ENCODE results near the gene FIZ1.
"Not testable (repeated sequence)": the region's sequence is repeated elsewhere in the genome, so short reads cannot be mapped to it uniquely, and the experiment has no call there.

FIZ1 gene

DNA sequence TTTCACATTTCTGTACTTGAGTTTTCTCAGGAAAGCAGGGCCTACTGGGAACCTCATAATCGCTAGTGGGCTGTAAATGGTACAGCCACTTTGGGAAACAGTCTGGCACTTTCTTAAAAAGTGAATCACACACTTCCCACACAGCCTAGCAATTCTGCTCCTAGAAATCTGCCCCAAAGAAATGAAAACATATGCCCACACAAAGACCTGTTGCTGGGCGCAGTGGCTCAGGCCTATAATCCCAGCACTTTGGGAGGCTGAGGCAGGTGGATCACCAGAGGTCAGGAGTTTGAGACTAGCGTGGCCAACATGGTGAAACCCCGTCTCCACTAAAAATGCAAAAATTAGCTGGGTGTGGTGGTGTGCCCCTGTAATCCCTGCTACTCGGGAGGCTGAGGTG, 29.8 kb downstream of the FIZ1 start:
- not testable (repeated sequence) for DNase-seq (ENCODE audit: low read depth)

DNA sequence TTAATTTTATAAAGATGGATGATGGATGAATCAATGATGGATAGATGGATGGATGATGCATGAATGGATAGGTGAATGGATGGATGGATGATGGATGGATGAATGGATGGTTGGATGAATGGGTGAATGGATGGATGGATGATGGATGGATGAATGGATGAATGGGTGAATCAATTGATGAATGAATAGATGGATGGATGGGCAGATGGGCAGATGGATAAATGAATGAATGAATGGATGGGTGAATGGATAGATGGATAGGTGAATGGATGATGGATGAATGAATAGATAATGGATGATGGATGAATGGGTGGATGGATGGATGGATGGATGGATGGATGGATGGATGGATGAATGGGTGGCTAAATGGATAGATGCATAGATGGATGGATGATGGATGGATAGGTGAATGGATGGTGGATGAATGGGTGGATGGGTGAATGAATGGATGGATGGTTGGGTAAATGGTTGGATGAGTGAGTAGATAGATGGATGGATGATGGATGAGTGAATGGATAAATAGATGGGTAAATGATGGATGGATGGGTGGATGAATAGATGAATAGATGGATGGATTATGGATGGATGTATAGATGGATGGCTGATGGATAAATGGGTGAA, 31.5 kb downstream of the FIZ1 start:
- no peak for DNase-seq (ENCODE audit: low read depth)

DNA sequence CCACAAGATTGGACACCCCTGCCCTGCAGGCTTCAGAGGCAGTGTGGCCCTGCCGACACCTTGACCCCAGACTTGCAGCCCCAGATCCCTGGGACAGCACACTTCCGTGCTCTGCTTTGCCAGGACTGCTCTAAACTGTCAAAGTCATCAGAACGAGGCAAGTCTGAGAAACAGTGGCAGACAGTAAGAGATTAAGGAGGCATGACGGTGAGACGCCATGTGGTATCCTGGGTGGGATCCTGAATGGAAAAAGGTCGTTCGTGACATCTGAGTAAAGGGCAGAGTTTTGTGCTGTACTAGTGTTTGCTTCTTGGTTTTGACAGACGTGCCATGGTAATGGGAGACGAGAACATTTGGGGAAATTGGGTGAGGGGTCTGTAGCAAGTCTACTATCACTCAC, 32.5 kb downstream of the FIZ1 start:
- DNase-seq (ENCODE audit: low read depth): no peak

DNA sequence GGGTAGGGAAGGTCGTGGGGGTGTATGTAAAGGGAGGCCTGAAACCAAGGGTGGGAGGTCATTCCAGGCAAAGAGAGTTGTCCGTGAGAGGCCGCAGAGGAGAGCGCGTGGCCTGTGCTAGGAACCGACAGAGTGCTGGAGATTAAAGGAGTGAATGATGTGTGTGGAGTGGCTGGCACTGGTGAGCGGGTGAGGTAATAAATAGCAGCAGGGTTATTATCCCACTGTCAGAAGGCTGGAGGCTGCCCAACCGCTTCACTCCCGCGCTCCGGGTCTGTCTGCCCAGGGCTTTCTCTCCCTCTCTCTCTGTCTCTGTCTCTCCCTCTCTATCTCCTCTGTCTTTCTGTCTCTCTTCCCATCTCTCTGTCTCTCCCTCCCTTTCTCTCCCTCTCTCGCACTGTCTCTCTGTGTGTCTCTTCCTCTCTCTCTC, 36.0 kb downstream of the FIZ1 start:
- DNase-seq (ENCODE audit: low read depth): no peak

DNA sequence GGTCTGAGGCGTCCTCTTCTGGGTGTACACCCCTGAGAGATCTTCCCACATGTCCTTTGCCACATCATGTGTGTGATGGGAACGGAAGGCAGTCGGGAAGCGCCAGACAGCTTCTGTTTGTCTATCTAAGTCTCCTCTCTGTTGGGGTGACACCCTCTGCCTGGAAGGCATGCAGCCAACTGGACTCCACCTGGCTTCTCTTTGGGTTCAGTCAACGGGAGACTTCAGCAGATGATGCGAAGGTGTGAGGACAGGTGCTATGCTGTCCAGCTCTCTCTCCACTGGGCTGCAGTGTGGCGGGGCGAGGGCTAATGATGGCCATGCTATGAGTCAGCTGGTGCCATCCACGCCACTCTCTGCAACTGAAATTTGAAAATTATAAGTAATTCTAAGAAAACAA, 39.6 kb downstream of the FIZ1 start:
- no peak for DNase-seq (ENCODE audit: low read depth)

DNA sequence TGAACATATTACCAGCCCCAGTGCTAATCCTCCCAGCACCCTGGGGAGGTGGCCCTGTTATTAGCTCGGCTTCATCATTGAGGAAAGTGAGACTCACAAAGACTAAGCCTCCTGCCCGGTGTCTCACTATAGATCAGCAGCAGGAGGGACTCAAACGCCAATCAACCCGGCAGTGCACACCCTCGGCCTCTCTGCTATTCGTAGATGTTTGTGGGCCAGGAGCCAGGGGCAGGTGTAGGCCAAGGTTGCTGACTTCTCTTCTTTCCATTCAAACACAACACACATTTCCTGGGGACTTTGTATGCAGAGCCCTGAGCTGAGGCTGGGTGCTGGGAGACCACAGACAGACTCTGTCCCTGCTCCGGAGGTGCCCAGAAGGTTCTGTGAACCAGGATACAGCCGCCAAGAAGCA, 44.6 kb downstream of the FIZ1 start:
- DNase-seq (ENCODE audit: low read depth): no peak

DNA sequence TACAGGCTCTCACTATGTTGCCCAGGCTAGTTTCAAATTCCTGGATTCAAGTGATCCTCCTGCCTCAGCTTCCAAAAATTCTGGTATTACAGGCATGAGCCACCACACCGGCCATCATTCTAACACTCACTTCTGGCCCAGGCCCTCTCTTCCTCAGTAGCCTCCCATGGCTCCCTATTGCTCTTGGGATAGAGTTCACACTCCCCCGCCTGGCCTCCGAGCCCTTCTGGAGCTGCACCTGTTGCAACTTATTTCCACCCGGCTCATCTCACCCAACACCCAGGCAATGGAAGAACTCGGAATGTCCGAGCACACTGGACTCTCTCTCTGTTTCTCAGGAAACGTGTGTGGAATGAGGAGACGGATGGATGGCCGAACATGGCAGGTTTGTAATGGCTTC, 45.0 kb downstream of the FIZ1 start:
- no peak for DNase-seq (ENCODE audit: low read depth)

DNA sequence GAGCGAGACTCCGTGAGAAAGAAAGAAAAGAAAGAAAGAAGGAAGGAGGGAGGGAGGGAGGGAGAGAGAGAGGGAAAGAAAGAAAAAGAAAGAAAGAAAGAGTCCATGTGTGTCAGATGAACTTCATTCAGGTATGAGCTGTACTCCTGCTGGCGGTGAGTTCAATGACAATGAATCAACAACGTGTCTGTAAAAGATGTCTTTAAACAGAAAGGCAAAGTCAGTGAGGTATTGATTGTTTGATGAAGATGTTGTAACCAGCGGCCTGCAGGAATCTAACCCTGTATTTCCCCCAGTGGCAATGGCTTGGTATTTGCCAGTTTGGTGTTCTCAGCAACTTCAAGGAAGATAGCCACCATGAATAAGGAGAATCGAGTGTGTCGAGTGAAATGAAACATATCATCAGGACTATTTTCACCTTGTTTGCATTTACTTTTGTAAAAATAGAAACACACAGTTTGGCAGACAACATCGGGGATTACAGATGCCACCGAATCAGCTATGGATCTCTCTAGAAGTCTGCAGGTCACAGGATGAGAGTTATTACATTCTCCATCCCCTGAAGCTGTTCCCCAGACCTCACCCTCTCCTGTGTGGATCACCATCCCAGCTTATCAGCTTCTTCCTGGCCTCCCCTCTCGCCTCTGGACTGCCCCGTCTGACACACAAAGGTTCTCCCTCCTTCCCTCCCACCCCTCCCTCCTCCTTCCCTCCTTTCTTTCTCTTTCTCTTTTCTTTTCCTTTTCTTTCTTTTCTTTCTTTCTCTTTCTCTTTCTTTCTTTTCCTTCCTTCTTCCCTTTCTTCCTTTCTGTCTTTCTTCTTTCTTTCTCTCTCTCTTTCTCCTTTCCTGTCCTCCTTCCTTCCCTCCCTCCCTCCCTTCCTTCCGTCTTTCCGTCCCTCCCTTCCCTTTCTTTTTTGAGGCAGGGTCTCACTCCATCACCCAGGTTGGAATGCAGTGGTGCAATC, 45.8 kb downstream of the FIZ1 start:
- DNase-seq (ENCODE audit: low read depth): no peak

DNA sequence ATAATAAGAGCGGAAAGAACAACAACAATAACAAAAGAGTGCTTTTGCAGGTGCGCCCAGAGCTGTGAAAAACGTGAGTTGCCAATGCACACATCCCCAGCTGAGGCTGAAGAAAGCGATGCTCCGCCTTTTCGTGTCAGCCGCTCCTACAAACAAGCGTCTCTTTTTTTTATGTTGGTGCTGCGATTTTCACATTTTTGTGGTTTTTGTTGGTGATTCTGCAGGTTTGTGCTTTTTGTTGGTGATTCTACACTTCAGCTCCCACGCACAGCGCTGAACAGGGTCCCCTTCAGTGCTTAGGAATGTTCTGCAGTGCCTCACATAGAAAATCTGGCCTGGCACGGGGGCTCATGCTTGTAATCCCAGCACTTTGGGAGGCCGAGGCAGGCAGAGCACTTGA, 46.7 kb downstream of the FIZ1 start:
- DNase-seq (ENCODE audit: low read depth): no peak

DNA sequence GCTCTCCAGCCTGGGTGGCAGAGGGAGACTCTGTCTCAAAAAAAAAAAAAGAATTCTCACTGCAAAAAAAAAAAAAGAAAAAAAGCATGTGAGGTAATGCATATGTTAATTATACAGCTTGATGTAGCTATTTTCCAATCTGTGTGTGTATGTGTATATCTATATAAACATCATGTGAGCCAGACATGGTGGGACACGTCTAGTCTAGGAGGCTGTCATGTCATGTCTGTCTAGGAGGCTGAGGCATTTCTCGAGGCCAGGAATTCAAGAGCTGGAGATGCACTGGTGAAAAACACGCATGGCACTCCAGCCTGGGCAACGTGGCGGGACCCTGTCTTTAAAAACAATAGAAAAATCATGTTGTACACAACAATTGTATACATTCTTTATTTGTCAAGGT, 47.1 kb downstream of the FIZ1 start:
- no peak for DNase-seq (ENCODE audit: low read depth)

DNA sequence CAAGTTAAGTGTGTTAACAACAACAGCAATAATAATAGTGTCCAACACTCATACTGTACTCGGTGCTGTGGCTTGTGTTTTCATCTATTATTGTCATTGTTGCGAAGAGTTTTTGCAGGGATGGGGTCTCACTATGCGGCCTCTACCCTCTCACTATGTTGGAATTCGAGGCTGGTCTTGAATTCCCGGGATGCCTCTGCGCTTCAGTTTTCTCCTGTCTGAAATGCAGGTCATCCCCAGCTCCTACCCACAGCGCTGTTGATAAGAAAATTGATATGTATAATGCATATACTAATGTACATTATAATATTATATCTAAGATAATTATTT, 49.0 kb downstream of the FIZ1 start:
- no peak for DNase-seq (ENCODE audit: low read depth)

DNA sequence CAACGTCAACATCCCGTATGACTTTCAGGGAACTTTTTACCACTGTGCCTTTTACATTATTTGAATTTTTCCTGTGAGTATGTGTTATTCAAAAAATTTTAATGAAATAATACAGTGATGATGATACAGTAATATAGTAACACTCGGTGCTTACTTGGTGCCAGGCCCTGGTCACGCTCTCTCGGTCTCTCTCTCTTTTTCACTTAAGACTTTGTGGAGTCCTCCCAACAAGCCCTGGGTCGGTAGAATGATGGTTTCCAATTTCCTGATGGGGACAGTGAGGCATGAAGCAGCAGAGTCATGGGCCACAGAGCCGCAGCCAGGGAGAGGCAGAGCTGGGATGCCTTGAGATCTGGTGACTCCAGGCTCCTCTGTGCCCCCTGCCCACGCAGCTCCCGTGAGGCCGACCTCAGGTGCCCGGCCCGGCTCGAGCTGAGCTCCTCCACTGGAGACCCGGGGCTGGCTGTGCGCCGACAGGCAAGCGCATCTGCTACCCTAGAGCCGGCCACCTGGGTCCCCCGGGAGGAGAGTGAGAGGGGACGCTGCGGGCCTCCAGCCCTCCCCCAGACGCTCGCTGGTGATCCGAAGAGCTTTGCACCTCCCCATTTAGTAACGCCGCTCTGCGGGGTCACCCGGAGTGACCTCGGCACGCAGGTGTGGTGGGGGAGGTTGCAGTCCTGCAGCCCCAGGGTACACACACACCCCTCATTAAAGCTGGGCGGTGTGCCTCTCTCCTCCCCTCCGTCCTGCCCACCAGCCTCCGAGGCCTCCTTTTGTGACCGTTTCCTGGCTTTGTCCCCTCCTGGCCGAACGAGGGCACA, 49.6 kb downstream of the FIZ1 start:
- DNase-seq (ENCODE audit: low read depth): no peak

DNA sequence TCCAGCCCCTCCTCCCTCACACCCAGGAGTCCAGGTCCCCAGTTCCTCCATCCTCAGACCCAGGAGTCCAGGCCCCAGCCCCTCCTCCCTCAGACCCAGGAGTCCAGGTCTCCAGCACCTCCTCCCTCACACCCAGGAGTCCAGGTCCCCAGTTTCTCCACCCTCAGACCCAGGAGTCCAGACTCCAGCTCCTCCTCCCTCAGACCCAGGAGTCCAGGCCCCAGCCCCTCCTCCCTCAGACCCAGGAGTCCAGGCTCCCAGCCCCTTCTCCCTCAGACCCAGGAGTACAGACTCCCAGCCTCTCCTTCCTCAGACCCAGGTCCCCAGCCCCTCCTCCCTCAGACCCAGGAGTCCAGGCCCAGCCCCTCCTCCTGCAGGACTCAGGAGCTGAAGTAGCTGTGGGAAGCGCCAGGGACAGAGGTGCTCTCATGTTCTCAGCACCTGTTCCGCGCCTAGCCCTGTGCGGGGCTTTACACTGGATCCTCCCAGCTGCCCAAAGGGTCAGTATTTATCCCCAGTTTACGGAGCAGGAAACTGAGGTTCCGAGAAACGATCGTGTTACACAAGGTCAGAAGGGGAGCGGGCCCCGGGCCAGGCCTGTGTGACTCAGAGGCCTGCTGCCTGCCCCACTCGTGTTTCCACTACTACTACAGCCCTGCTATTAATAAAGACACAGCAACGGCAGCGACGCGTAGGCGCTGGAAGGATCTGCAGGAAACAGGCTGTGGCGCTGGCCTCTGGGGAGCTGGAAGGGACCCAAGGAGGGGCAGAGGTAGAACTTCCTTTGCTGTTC, 52.3 kb downstream of the FIZ1 start:
- no peak for DNase-seq (ENCODE audit: low read depth)

DNA sequence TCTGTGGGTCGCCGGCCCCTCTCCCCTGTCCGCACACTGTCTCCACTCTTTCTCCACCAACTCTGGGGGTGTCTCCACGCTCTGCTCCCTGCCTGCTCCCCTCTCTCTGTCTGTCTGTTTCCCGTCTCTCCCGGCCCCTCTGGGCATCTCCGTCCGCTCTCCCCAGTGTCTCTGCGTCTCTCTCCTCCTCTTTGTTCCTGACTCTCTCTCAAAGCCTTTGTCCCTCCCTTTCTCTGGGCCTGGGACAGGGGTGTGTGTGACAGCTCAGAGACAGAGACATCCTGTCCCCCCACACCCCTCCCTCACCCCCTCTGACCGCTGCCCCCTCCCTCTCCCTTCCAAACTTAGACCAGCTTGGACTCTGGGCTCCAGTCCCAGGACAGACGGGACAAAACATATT, 53.3 kb downstream of the FIZ1 start:
- DNase-seq (ENCODE audit: low read depth): no peak

DNA sequence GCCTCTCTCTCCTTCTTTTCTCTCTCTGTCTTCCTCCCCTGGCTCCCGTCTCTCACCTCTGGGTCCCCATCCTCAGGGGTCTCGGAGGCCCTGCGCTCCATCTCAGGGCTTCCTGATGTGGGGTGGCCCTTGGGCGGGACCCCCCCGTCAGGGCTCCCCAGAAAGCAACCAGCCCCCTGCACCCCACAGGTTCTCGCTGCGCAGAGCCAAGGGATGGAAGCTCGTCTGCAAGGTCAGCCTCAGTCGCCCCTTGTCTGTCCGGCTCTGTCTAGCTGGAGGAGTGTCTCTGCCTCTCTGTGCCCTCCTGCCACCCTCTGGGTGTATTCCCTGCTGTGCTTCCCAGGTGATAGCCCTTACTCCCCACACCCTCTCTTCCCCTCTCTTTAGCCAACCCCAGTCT, 53.9 kb downstream of the FIZ1 start, which contains the start of gene SBK3:
Gene SBK3 (minus strand): TSS at position 101 of the 400 bp plus-strand sequence. CDS start 0 bp downstream, at position 101.
- DNase-seq (ENCODE audit: low read depth): no peak

DNA sequence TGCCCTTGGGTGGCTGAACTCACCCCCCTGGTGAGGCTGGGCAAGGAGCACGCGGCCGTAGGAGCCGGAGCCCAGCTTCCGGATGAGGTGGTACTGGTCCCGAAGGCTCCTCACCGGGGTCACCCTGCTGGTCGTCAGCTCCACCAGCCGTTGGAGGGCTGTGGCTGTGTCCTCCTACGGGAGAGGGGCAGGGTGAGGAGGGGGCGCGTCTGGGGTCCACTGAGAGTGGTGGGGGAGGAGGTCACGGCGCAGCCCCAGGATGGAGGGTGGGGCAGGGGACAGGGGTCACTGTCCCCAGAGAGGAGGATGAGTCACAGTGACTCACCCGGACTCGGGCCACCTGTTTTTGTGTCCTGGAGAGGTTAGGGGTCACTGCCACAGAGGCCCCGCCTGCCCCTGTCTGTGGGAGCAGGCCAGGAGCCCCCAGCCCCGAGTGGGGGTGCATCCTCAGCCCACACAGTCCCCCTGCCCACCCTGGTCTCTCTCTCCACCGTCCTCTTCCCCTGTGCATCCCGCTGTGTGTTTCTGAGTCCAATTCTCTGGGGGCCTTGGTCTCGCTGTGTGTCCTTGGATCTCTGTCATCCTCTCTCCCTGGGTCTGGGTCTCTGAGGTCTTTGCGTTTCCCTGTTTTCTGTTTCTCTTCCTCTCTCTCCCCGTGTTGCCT, 54.4 kb downstream of the FIZ1 start:
- no peak for DNase-seq (ENCODE audit: low read depth)

DNA sequence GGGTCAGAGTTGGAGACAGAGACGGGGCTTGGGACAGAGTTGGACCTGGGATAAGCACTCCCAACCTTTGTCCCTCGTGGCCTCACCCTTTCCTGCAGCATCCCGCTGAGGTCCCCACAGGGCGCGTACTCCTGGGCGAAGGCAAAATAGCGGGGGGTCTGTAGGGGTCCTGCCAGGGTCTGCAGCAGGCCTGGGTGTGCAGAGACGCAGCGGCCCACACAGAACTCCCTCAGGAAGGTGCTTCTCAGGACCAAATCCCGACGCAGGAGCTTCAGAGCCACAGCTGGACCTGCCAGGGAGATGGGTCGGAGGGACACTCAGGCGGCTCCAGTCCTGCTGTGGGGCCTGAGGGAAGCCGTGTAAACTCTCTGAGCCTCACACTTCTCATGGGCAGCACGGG, 55.3 kb downstream of the FIZ1 start:
- DNase-seq (ENCODE audit: low read depth): no peak

DNA sequence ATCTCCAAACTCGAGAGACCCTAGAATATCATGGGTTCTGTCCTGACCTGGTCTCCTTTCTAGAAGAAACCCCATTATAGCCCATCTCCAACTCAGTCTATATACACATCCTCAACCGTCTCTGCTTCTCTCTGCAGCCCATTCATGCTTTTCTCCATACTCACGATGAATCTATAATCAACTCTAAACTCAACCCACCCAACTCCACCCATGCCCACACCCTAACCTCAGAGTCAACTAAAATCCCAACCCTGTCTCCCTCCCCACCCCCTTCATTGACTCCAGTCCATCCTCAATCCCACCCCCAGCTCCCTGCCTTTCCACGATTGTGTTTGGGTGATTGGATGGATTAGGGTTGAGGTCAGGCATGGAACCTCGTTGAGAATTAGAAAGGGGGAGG, 55.8 kb downstream of the FIZ1 start:
- DNase-seq (ENCODE audit: low read depth): no peak

DNA sequence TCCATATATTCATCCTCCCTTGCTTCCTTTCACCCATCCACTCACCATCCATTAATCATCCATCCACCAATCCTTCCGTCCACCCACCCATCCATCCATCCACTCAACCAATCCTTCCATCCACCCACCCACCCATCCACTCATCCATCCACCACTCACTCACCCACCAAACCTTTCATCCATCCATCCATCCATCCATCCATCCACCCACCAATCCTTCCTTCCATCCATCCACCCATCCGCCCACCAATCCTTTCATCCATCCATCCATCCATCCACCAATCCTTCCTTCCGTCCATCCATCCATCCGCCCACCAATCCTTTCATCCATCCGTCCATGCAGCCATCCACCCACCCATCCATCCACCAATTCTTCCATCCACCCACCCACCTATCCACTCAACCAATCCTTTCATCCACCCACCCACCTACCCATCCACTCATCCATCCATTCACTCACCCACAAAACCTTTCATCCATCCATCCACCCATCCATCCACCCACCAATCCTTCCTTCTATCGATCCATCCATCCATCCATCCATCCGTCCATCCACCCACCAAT, 56.9 kb downstream of the FIZ1 start:
- no peak for DNase-seq (ENCODE audit: low read depth)
